HCT116 (cell line): Measurements from ENCODE around the gene GPANK1. TPM values are rescaled to one million over a fixed set of nuclear protein-coding genes. Genes with fewer than 3 reads are reported as not detected.

Experiments
- ATAC-seq: fragments of 200-7000 bp; cut with Tn5 transposase; 2 replicates; pipeline ENCODE4 v1.9.1; 2020; ENCODE audit warnings: mild to moderate bottlenecking, moderate library complexity
- BruUV-seq: library from RNA; stranded (reverse); fragments of 400-500 nt; replicated peaks from 2 replicates; lab custom pipeline; 2021; lab: Mats Ljungman, UMichigan
- CTCF ChIA-PET: fragments of 300-600 bp; sonication (Branson Sonifier 250); formaldehyde crosslinking; loops from one replicate; lab custom pipeline; 2021; ENCODE audit warnings: antibody characterized with exemption; lab: Charles Lee
- POLR2A ChIA-PET: fragments of 300-600, 350-600 bp; sonication (Branson Sonifier 250); formaldehyde crosslinking; loops from one replicate; lab custom pipeline; 2021; ENCODE audit warnings: antibody characterized with exemption; lab: Charles Lee
- RAD21 ChIA-PET, 2 experiments: fragments of 300-600 bp; sonication (Branson Sonifier 250); formaldehyde crosslinking; loops; one replicate each; lab custom pipeline; 2023; ENCODE audit warnings: low total read pairs in 2 of 2; ENCODE audit not compliant: uncharacterized antibody in 2 of 2, unreplicated experiment in 2 of 2, low non-redundant PET in 1 of 2; lab: Charles Lee
- DNase-seq: peaks from one replicate; pipeline ENCODE4 v3.0.0-alpha.2; 2010; ENCODE audit warnings: low read depth, low spot score
- H2AFZ ChIP-seq: fragments of 200-600 bp; shearing (Covaris generic), sonication (generic); 2 replicates; pipeline ENCODE4 v1.6.1; 2017; ENCODE audit warnings: low read depth, mixed run types, mixed read lengths, antibody characterized with exemption, low read length; ENCODE audit not compliant: poor library complexity, severe bottlenecking
- H3K27ac ChIP-seq: 2 replicates; pipeline ENCODE4 v1.5.1; 2012; ENCODE audit warnings: low read depth, low read length
- H3K27me3 ChIP-seq: fragments of 200-600 bp; sonication (generic); 2 replicates; pipeline ENCODE4 v1.6.1; 2016; ENCODE audit warnings: mixed run types, low read length, mixed read lengths; ENCODE audit not compliant: insufficient read depth
- H3K36me3 ChIP-seq, 2 experiments: fragments of 200-500 bp in 1 of 2; fragments of 200-600 bp in 1 of 2; sonication (Bioruptor generic) in 1 of 2; sonication (generic) in 1 of 2; 2 replicates each; pipeline versions ENCODE4 v1.5.1 to v1.6.1; 2014 to 2016; ENCODE audit warnings: low read length in 2 of 2, inconsistent platforms in 1 of 2, mixed read lengths in 1 of 2, mixed run types in 1 of 2; ENCODE audit not compliant: insufficient read depth in 2 of 2, control insufficient read depth in 1 of 2
- H3K4me1 ChIP-seq, 2 experiments: fragments of 200-600 bp in 1 of 2; sonication (generic) in 1 of 2; 2 replicates each; pipeline versions ENCODE4 v1.5.1 to v1.6.1; 2012 to 2017; ENCODE audit warnings: low read length in 2 of 2, inconsistent platforms in 1 of 2, mild to moderate bottlenecking in 1 of 2, mixed read lengths in 1 of 2, mixed run types in 1 of 2, moderate library complexity in 1 of 2; ENCODE audit not compliant: insufficient read depth in 2 of 2, control insufficient read depth in 1 of 2
- H3K4me2 ChIP-seq: fragments of 200-600 bp; sonication (generic); 2 replicates; pipeline ENCODE4 v1.6.1; 2017; ENCODE audit warnings: mixed run types, low read length, mixed read lengths
- H3K4me3 ChIP-seq, 2 experiments: fragments of 200-600 bp in 1 of 2; sonication (generic) in 1 of 2; replicated peaks in 1 of 2; 2 replicates each; pipeline ENCODE4 v1.5.1; 2011 to 2016; ENCODE audit warnings: low read length in 2 of 2, control low read depth in 1 of 2, low read depth in 1 of 2, mild to moderate bottlenecking in 1 of 2, mixed read lengths in 1 of 2, mixed run types in 1 of 2
- H3K79me2 ChIP-seq: fragments of 200-600 bp; sonication (generic); 2 replicates; pipeline ENCODE4 v1.6.1; 2017; ENCODE audit warnings: mild to moderate bottlenecking, mixed run types, low read length, moderate library complexity, mixed read lengths; ENCODE audit not compliant: insufficient read depth
- H3K9ac ChIP-seq: fragments of 200-600 bp; sonication (generic); 2 replicates; pipeline ENCODE4 v1.6.1; 2016; ENCODE audit warnings: low read length, mixed read lengths
- H3K9me2 ChIP-seq: fragments of 200-600 bp; sonication (generic), shearing (Covaris generic); 2 replicates; pipeline ENCODE4 v1.6.1; 2017; ENCODE audit warnings: mixed run types, mild to moderate bottlenecking, moderate library complexity; ENCODE audit not compliant: insufficient read depth
- H3K9me3 ChIP-seq, 2 experiments: fragments of 200-500 bp in 1 of 2; fragments of 200-600 bp in 1 of 2; sonication (Bioruptor generic) in 1 of 2; sonication (generic) in 1 of 2; 2 replicates each; pipeline ENCODE4 v1.6.1; 2014 to 2017; ENCODE audit warnings: low read length in 2 of 2, mixed read lengths in 2 of 2, inconsistent platforms in 1 of 2, low read depth in 1 of 2, mild to moderate bottlenecking in 1 of 2, mixed run types in 1 of 2, moderate library complexity in 1 of 2; ENCODE audit not compliant: control insufficient read depth in 1 of 2, insufficient read depth in 1 of 2
- H4K20me1 ChIP-seq: fragments of 200-600 bp; sonication (generic), shearing (Covaris generic); 2 replicates; pipeline ENCODE4 v1.6.1; 2017; ENCODE audit warnings: mixed run types, mild to moderate bottlenecking, moderate library complexity; ENCODE audit not compliant: insufficient read depth
- CBX3 ChIP-seq: IDR thresholded peaks from 2 replicates; pipeline ENCODE4 v1.6.1; 2012; ENCODE audit warnings: low read depth
- CTCF ChIP-seq, 3 experiments: fragments of 200-600 bp in 1 of 3; sonication (generic) in 1 of 3; IDR thresholded peaks in 2 of 3; conservative IDR thresholded peaks in 1 of 3; 2 replicates each; pipeline ENCODE4 v1.5.1; 2012 to 2017; ENCODE audit warnings: low read depth in 2 of 3, low read length in 2 of 3, antibody characterized with exemption in 1 of 3, borderline replicate concordance in 1 of 3, control low read depth in 1 of 3, mild to moderate bottlenecking in 1 of 3, mixed read lengths in 1 of 3, mixed run types in 1 of 3, moderate library complexity in 1 of 3; ENCODE audit not compliant: insufficient read depth in 1 of 3
- EGR1 ChIP-seq: IDR thresholded peaks from 2 replicates; pipeline ENCODE4 v1.6.1; 2012; ENCODE audit warnings: low read depth
- EZH2 ChIP-seq: fragments of 200-600 bp; sonication (generic); IDR thresholded peaks from 2 replicates; pipeline ENCODE4 v1.6.1; 2017; ENCODE audit warnings: antibody characterized with exemption, mixed run types
- EZH2phosphoT487 ChIP-seq: fragments of 200-600 bp; IDR thresholded peaks from 2 replicates; pipeline ENCODE4 v1.6.1; 2018; ENCODE audit warnings: antibody characterized with exemption, borderline replicate concordance
- FOSL1 ChIP-seq: IDR thresholded peaks from 2 replicates; pipeline ENCODE4 v1.6.1; 2012; ENCODE audit warnings: low read depth
- POLR2A ChIP-seq: IDR thresholded peaks from 2 replicates; pipeline ENCODE4 v1.7.0; 2011; ENCODE audit warnings: borderline replicate concordance; ENCODE audit not compliant: insufficient read depth, insufficient read length; ENCODE audit errors: extremely low read depth
- POLR2AphosphoS5 ChIP-seq: IDR thresholded peaks from 2 replicates; pipeline ENCODE4 v1.6.1; 2011; ENCODE audit warnings: mild to moderate bottlenecking, low read depth, low read length, moderate library complexity
- RAD21 ChIP-seq: IDR thresholded peaks from 2 replicates; pipeline ENCODE4 v1.6.1; 2012; ENCODE audit warnings: low read depth, mild to moderate bottlenecking
- SIN3A ChIP-seq: IDR thresholded peaks from 2 replicates; pipeline ENCODE4 v1.6.1; 2012; ENCODE audit warnings: low read depth
- SP1 ChIP-seq: IDR thresholded peaks from 2 replicates; pipeline ENCODE4 v1.6.1; 2012; ENCODE audit warnings: low read depth
- TCF7L2 ChIP-seq: IDR thresholded peaks from 2 replicates; pipeline ENCODE4 v1.7.0; 2011; ENCODE audit warnings: borderline replicate concordance, inconsistent platforms; ENCODE audit not compliant: insufficient read depth, insufficient read length; ENCODE audit errors: extremely low read depth
- YY1 ChIP-seq: IDR thresholded peaks from 2 replicates; pipeline ENCODE4 v1.6.1; 2011; ENCODE audit warnings: low read length, low read depth, moderate library complexity, mild to moderate bottlenecking; ENCODE audit not compliant: insufficient replicate concordance; ENCODE audit errors: extremely low read depth
- ZFX ChIP-seq: fragments of 450-650 bp; IDR thresholded peaks from 2 replicates; pipeline ENCODE4 v1.6.1; 2017
- intact Hi-C: fragments of 100-400 bp; cut with micrococcal nuclease; formaldehyde crosslinking; loops from 2 replicates; pipeline ENCODE4 v1.10.0; 2022
- total RNA-seq: library from RNA; stranded (reverse); gene quantifications from one replicate; pipeline ENCODE4 v1.2.1, GENCODE V29; 2021; ENCODE audit not compliant: unreplicated experiment
- TF ChIP-seq, protein P1 (sequence below): IDR thresholded peaks from 2 replicates; pipeline ENCODE4 v1.6.1; 2012

GPANK1 gene
- total RNA-seq, 1 experiment from 2014 or later, result 14.8 TPM

GRCh38 chr6:31663961-31664789 lies 622 bp downstream of the GPANK1 start (continued):
- TF ChIP-seq POLR2AphosphoS5, result no peak
- TF ChIP-seq SP1, result no peak
- TF ChIP-seq TCF7L2, result no peak
- no peak for TF ChIP-seq FOSL1
- no peak for TF ChIP-seq CTCF (IDR thresholded peaks at IDR 0.05 in 2 of 3, conservative IDR thresholded peaks at IDR 0.05 in 1 of 3; ENCODE audit: borderline replicate concordance in 1 of 3, insufficient read depth in 1 of 3, low read depth in 2 of 3, low read length in 2 of 3)
- no peak for TF ChIP-seq EZH2
- no peak for TF ChIP-seq EGR1
- no peak for TF ChIP-seq ZFX

GRCh38 chr6:31663126-31663960 lies 1.5 kb downstream of the GPANK1 start:
- no peak for DNase-seq
- no peak for ATAC-seq
- H3K9me3 ChIP-seq, result no peaks in the 10 kb centered on the region
- H3K4me2 ChIP-seq, result peak overlapping the region; percentile 83; the same call in 1 of the 2 replicates
- intact Hi-C loops, result loop anchor here (5.0 kb wide), 1 partner anchor 261 kb away; the partner anchor contains the start of gene MICA
- H4K20me1 ChIP-seq, result no peaks in the 10 kb centered on the region
- POLR2A ChIA-PET, result interaction anchor here (2.5 to 3.9 kb wide), 2 partner anchors 11 to 121 kb away, joined by 8 to 32 read pairs; partner anchors contain the start of genes BAG6 and DDX39B
- RAD21 ChIA-PET, result interaction anchor here in 1 of 2 experiments (0.7 kb wide), 1 partner anchor 116 kb away, joined by 3 read pairs; the partner anchor contains the start of gene NFKBIL1
- H3K36me3 ChIP-seq, result peaks cover 16 to 28% of the 10 kb centered on the region in 2 experiments
- TF ChIP-seq YY1, result no peak
- TF ChIP-seq, protein P1, sequence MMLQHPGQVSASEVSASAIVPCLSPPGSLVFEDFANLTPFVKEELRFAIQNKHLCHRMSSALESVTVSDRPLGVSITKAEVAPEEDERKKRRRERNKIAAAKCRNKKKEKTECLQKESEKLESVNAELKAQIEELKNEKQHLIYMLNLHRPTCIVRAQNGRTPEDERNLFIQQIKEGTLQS, result no peak
- no peak for TF ChIP-seq CBX3
- no peak for TF ChIP-seq SIN3A
- no peak for TF ChIP-seq FOSL1
- TF ChIP-seq RAD21, result no peak
- TF ChIP-seq POLR2A, result no peak
- TF ChIP-seq EZH2phosphoT487, result no peak
- TF ChIP-seq CTCF (IDR thresholded peaks at IDR 0.05 in 2 of 3, conservative IDR thresholded peaks at IDR 0.05 in 1 of 3; ENCODE audit: borderline replicate concordance in 1 of 3, insufficient read depth in 1 of 3, low read depth in 2 of 3, low read length in 2 of 3), result no peak
- TF ChIP-seq, all 23 proteins: peak for 0
- Histone ChIP-seq H3K9ac (peak overlapping the region; percentile 90), H2AFZ (no peak overlapping the region), H3K4me3 (0 out of 4 replicates have a peak overlapping the region, but pooled peaks of 1 of the 2 experiments have one; percentile 97), H3K27ac (peak overlapping the region; percentile 90), H3K27me3 (no peaks in the 10 kb centered on the region), H3K4me1 (peaks cover 18 to 50% of the 10 kb centered on the region in 2 experiments; a peak in 3 of 4 replicates), H3K9me2 (no peaks in the 10 kb centered on the region), H3K79me2 (peaks cover 61% of the 10 kb centered on the region)
- CTCF ChIA-PET, result no interaction called here
- no TSS peak for BruUV-seq
